ENCODE data around the gene FAM124B.

DNA sequence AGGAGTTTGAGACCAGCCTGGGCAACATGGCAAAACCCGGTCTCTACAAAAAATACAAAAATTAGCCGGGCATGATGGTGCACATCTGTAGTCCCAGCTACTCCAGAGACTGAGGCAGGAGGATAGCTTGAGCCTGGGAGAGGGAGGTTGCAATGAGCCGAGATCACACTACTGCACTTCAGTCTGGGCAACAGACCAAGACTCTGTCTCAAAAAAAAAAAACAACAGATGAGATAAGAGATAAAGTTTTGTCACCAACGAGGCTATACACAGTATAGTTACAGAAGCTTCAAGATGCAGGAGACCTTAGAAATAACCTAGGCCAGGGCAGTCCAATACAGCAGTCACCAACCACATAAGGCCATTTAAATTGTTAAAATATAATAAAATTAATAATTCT lies 9.4 kb downstream of the FAM124B start:
- TF ChIP-seq, protein P1, sequence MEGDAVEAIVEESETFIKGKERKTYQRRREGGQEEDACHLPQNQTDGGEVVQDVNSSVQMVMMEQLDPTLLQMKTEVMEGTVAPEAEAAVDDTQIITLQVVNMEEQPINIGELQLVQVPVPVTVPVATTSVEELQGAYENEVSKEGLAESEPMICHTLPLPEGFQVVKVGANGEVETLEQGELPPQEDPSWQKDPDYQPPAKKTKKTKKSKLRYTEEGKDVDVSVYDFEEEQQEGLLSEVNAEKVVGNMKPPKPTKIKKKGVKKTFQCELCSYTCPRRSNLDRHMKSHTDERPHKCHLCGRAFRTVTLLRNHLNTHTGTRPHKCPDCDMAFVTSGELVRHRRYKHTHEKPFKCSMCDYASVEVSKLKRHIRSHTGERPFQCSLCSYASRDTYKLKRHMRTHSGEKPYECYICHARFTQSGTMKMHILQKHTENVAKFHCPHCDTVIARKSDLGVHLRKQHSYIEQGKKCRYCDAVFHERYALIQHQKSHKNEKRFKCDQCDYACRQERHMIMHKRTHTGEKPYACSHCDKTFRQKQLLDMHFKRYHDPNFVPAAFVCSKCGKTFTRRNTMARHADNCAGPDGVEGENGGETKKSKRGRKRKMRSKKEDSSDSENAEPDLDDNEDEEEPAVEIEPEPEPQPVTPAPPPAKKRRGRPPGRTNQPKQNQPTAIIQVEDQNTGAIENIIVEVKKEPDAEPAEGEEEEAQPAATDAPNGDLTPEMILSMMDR (conservative IDR thresholded peaks at IDR 0.05 in 1 of 2, IDR thresholded peaks at IDR 0.05 in 1 of 2; ENCODE audit: low read depth in 1 of 2, low read length in 2 of 2) = no peak
- TF ChIP-seq EZH2 (IDR thresholded peaks at IDR 0.05; ENCODE audit: low read length, missing control alignments) = no peak

Data from fibroblast of lung (primary cell).